PFSK-1 (cell line): Measurements from ENCODE around the gene VDAC1.

Experiments
- POLR2AphosphoS5 ChIP-seq: IDR thresholded peaks from 2 replicates; pipeline ENCODE4 v1.6.1; 2012; ENCODE audit warnings: low read depth, mild to moderate bottlenecking, control low read depth, low read length, moderate library complexity
- SIN3A ChIP-seq: IDR thresholded peaks from 2 replicates; pipeline ENCODE4 v1.6.1; 2012; ENCODE audit warnings: mild to moderate bottlenecking, low read length, moderate library complexity, borderline replicate concordance; ENCODE audit not compliant: insufficient read depth
- TF ChIP-seq, protein P1 (sequence below), 2 experiments: IDR thresholded peaks; 2 replicates each; pipeline versions ENCODE4 v1.6.1 to v1.8.0; 2011 to 2012; ENCODE audit warnings: low read depth in 2 of 2, low read length in 2 of 2, control low read depth in 1 of 2, inconsistent platforms in 1 of 2, mild to moderate bottlenecking in 1 of 2, moderate library complexity in 1 of 2; ENCODE audit not compliant: insufficient read depth in 1 of 2

DNA sequence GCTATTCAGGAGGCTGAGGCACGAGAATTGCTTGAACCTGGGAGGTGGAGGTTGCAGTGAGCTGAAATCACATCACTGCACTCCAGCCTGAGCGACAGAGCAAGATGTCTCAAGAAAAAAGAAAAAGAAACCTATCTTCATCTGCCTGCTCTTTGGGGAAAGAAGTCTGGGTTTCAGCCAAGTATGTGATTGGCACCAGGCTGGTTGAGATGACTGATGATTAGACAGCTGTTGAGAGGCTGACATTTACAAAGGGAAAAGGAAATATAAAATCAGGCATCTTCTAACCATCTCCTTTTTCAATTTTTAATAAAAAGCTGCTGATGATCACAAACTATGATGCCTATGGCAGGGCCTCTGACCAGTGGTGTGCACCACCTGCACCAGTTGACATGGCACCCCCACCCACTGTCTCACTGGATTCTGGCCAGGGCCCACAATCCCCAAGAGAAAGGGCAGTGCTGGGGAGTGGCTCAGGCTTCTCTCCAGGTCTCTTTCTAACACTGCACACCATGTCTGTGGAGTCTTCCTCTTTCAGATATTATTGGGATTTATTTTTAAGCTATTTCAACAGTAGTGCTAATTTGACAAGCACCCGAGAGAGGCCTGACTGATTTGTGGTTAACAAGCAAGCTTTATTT is 19.1 kb downstream of the VDAC1 start:
- TF ChIP-seq SIN3A (no peak), POLR2AphosphoS5 (no peak)
- TF ChIP-seq, protein P1, sequence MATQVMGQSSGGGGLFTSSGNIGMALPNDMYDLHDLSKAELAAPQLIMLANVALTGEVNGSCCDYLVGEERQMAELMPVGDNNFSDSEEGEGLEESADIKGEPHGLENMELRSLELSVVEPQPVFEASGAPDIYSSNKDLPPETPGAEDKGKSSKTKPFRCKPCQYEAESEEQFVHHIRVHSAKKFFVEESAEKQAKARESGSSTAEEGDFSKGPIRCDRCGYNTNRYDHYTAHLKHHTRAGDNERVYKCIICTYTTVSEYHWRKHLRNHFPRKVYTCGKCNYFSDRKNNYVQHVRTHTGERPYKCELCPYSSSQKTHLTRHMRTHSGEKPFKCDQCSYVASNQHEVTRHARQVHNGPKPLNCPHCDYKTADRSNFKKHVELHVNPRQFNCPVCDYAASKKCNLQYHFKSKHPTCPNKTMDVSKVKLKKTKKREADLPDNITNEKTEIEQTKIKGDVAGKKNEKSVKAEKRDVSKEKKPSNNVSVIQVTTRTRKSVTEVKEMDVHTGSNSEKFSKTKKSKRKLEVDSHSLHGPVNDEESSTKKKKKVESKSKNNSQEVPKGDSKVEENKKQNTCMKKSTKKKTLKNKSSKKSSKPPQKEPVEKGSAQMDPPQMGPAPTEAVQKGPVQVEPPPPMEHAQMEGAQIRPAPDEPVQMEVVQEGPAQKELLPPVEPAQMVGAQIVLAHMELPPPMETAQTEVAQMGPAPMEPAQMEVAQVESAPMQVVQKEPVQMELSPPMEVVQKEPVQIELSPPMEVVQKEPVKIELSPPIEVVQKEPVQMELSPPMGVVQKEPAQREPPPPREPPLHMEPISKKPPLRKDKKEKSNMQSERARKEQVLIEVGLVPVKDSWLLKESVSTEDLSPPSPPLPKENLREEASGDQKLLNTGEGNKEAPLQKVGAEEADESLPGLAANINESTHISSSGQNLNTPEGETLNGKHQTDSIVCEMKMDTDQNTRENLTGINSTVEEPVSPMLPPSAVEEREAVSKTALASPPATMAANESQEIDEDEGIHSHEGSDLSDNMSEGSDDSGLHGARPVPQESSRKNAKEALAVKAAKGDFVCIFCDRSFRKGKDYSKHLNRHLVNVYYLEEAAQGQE (IDR thresholded peaks at IDR 0.05; ENCODE audit: insufficient read depth in 1 of 2, low read depth in 2 of 2, low read length in 2 of 2): no peak
